Small intestine (tissue), 7 donors: ENCODE measurements around the gene NYAP1. TPM values are rescaled to one million over a fixed set of nuclear protein-coding genes. Genes with fewer than 3 reads are reported as not detected.
"Not testable (repeated sequence)": the region's sequence is repeated elsewhere in the genome, so short reads cannot be mapped to it uniquely, and the experiment has no call there.

Experiments used
- DNase-seq, 2 donors: peaks; one replicate each; pipeline versions ENCODE4 v3.0.0 to v3.0.0-alpha.2; 2013
- FAIRE-seq: peaks from 2 replicates; lab custom pipeline; 2012; peaks lifted over from hg19 to GRCh38; lab: Jason Lieb, UNC
- H3K27ac ChIP-seq, 3 donors: one replicate each; pipeline ENCODE4 v1.5.1; 2013; ENCODE audit warnings: low read length in 2 of 3, mild to moderate bottlenecking in 2 of 3, control low read depth in 1 of 3, inconsistent platforms in 1 of 3, low read depth in 1 of 3, moderate library complexity in 1 of 3
- H3K27me3 ChIP-seq, 3 donors: one replicate each; pipeline ENCODE4 v1.6.1; 2013; ENCODE audit warnings: low read length in 3 of 3, inconsistent platforms in 1 of 3; ENCODE audit not compliant: control insufficient read depth in 3 of 3, insufficient read depth in 3 of 3
- H3K36me3 ChIP-seq, 3 donors: one replicate each; pipeline ENCODE4 v1.6.1; 2013; ENCODE audit warnings: low read length in 3 of 3, inconsistent platforms in 1 of 3, low read depth in 1 of 3, mild to moderate bottlenecking in 1 of 3, moderate library complexity in 1 of 3; ENCODE audit not compliant: control insufficient read depth in 3 of 3, insufficient read depth in 2 of 3
- H3K4me1 ChIP-seq, 3 donors: one replicate each; pipeline ENCODE4 v1.6.1; 2013; ENCODE audit warnings: low read length in 2 of 3, inconsistent platforms in 1 of 3, low read depth in 1 of 3, mild to moderate bottlenecking in 1 of 3, moderate library complexity in 1 of 3; ENCODE audit not compliant: control insufficient read depth in 3 of 3, insufficient read depth in 2 of 3
- H3K4me3 ChIP-seq, 3 donors: one replicate each; pipeline ENCODE4 v1.5.1; 2013; ENCODE audit warnings: low read length in 3 of 3, control low read depth in 1 of 3, inconsistent platforms in 1 of 3, low read depth in 1 of 3, mild to moderate bottlenecking in 1 of 3, moderate library complexity in 1 of 3
- H3K9me3 ChIP-seq, 2 donors: one replicate each; pipeline ENCODE4 v1.6.1; 2013; ENCODE audit warnings: low read depth in 1 of 2, low read length in 1 of 2; ENCODE audit not compliant: control insufficient read depth in 2 of 2, insufficient read depth in 1 of 2
- WGBS, 3 donors: extraction: QIAGEN DNeasy Blood & Tissue Kit; methylation state at CpG; one replicate each; pipeline ENCODE4 v1.1.7; 2013; 5-methylcytosine and 5-hydroxymethylcytosine counted together
- polyA plus RNA-seq, 4 donors: library from polyadenylated mRNA; stranded (reverse) in 3 of 4; unstranded in 1 of 4; fragments of 200-250 nt in 3 of 4; fragments of 120-200 nt in 1 of 4; gene quantifications; one replicate each; pipeline versions ENCODE4 v1.2.1 to v1.2.3, GENCODE V29; 2013
- donor health status: healthy with polysubstance abuse.
- donor health status: control.
- donor health status: control.
- donor health status: Bipolar disorder and iron deficiency.
- donor health status: healthy.

NYAP1 gene
- polyA plus RNA-seq, 4 donors: 1.1 to 2.3 TPM; not detected in 2

DNA sequence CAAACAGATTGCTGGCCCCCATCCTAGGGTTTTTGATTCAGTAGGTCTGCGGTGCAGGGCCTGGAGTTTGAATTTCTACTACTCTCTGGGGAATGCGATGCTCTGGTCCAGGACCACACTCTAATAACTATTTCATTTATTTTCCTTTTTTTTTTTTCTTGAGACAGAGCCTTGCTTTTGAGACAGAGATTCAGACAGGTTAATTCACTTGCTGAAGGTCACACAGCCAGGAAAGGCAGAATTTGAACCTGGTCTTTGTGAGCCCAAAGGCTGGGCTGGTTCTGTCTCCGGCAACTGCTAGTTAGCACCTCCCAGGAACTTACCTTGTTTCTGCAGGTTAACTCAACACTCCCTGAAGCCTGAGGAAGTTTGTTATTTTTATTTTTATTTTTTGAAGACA is 31.2 kb upstream of the NYAP1 start:
- FAIRE-seq (no peak), DNase-seq (no peak)
- WGBS, 3 donors: 91 to 95% (median 92%) methylated on average over 3 of the region's 3 CpGs
- H3K4me3 ChIP-seq: no peak overlapping the region
- no peaks in the 10 kb centered on the region for H3K9me3 ChIP-seq
- no peak overlapping the region for H3K27ac ChIP-seq
- no peaks in the 10 kb centered on the region for H3K27me3 ChIP-seq
- H3K36me3 ChIP-seq: peaks cover 0 to 9% (median 0%) of the 10 kb centered on the region in 3 donors
- H3K4me1 ChIP-seq: peaks cover 0 to 10% (median 0%) of the 10 kb centered on the region in 3 donors

- peaks cover 0 to 10% (median 0%) of the 10 kb centered on the region in 3 donors for H3K4me1 ChIP-seq
- not testable (repeated sequence) for FAIRE-seq, H3K27me3 ChIP-seq, H3K4me3 ChIP-seq, DNase-seq, H3K27ac ChIP-seq, H3K9me3 ChIP-seq
- 91 to 96% (median 94%) methylated on average over 8 of the region's 8 CpGs for WGBS, 3 donors
- H3K36me3 ChIP-seq: peaks cover 0 to 12% (median 2%) of the 10 kb centered on the region in 3 donors
These were observed 29.9 kb upstream of the NYAP1 start for GRCh38 chr7:100453854-100454253.

GRCh38 chr7:100455206-100455605 is 28.5 kb upstream of the NYAP1 start:
- H3K27ac ChIP-seq: no peak overlapping the region
- H3K4me3 ChIP-seq: no peak overlapping the region
- 66 to 88% (median 73%) methylated on average over 3 of the region's 3 CpGs for WGBS, 3 donors
- DNase-seq: no peak
- peaks cover 0 to 7% (median 0%) of the 10 kb centered on the region in 3 donors for H3K4me1 ChIP-seq
- peaks cover 0 to 19% (median 2%) of the 10 kb centered on the region in 3 donors for H3K36me3 ChIP-seq
- H3K27me3 ChIP-seq: no peaks in the 10 kb centered on the region
- no peaks in the 10 kb centered on the region for H3K9me3 ChIP-seq
- FAIRE-seq: no peak

DNA sequence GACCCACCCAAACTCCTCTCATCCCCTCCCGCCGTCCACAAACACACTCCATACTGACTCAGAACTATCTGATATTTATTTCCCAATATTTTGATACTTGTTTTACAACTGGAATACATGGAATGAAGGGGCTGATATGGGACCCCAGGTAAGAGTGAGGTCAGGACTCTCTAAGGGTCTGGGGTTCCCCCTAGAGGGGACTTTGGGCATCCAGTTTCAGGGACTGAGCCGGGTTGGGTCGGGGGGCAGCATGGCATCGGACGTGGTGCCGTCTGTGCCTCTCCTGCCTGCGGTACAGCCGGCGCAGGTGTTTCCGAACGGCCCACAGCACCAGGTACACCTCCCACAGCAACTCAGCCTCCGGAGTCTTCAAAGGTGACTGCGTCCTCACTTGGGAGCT is 27.2 kb upstream of the NYAP1 start:
- FAIRE-seq (no peak), DNase-seq (no peak)
- Histone ChIP-seq H3K9me3 (no peaks in the 10 kb centered on the region), H3K36me3 (peaks cover 0 to 28% (median 2%) of the 10 kb centered on the region in 3 donors), H3K27me3 (no peaks in the 10 kb centered on the region), H3K27ac (no peak overlapping the region), H3K4me1 (no peaks in the 10 kb centered on the region), H3K4me3 (no peak overlapping the region)
- WGBS, 3 donors: 88 to 94% (median 89%) methylated on average over 14 of the region's 14 CpGs

- DNase-seq (no peak), FAIRE-seq (no peak)
- Histone ChIP-seq H3K27me3 (no peaks in the 10 kb centered on the region), H3K4me1 (no peaks in the 10 kb centered on the region), H3K9me3 (no peaks in the 10 kb centered on the region), H3K36me3 (peaks cover 0 to 29% (median 2%) of the 10 kb centered on the region in 3 donors), H3K4me3 (no peak overlapping the region), H3K27ac (no peak overlapping the region)
- WGBS, 3 donors: 91 to 95% (median 94%) methylated on average over 6 of the region's 6 CpGs
These were observed 26.7 kb upstream of the NYAP1 start for GRCh38 chr7:100457033-100457432.

DNA sequence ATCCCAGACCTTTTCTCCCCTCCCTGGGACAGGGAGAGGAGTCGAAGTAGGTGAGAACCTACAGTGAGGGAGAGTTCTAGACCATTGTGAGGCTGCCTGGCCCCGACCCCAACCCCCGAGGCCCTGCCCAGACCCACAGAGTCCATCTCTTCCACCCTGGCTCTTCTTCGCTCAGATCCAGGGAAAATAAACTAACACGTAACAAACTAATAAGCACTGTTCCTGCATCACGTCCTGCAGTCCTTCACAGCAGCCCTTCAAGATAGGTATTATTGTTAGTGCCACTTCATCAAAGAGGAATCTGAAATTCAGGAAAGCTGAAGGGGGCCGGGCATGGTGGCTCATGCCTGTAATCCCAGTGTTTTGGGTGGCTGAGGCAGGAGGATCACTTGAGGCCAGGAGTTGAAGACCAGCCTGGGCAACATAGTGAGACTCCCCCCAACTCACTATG is 19.5 kb upstream of the NYAP1 start, which contains the start of gene SPACDR:
Gene SPACDR, minus strand, starts transcription at position 51 of the 451 bp plus-strand sequence. CDS start 235 bp downstream, outside the sequence.
- H3K36me3 ChIP-seq: peaks cover 0 to 62% (median 11%) of the 10 kb centered on the region in 3 donors
- H3K27me3 ChIP-seq: no peaks in the 10 kb centered on the region
- H3K9me3 ChIP-seq: no peaks in the 10 kb centered on the region
- FAIRE-seq (no peak), DNase-seq (no peak)
- H3K4me3 ChIP-seq: no peak within 1 kb of the TSS
- WGBS, 3 donors: 84 to 90% (median 86%) methylated on average over 7 of the region's 7 CpGs
- no peaks in the 10 kb centered on the region for H3K4me1 ChIP-seq
- H3K27ac ChIP-seq: no peak within 1 kb of the TSS

DNA sequence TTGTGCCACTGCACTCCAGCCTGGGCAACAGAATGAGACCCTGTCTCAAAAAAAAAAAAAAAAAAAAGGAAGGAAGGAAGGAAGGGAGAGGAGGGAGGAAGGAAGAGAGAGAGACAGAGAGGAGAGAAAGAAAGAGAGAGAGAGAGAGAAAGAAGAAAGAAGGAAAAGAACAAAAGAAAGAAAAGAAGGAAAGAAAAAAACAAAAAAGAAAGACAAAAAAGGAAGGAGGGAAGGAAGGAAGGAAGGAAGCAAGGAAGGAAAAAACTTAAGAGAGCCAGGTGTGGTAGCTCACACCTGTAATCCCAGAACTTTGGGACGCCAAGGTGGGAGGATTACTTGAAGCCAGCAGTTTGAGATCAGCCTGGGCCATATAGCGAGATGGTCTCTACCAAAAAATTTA is 18.9 kb upstream of the NYAP1 start:
- Histone ChIP-seq H3K27ac (no peak overlapping the region), H3K4me1 (peaks cover 0 to 5% (median 0%) of the 10 kb centered on the region in 3 donors), H3K4me3 (no peak overlapping the region), H3K36me3 (peaks cover 0 to 62% (median 11%) of the 10 kb centered on the region in 3 donors), H3K27me3 (no peaks in the 10 kb centered on the region), H3K9me3 (no peaks in the 10 kb centered on the region)
- FAIRE-seq: no peak
- 92 to 100% (median 98%) methylated on average over 2 of the region's 2 CpGs for WGBS, 3 donors
- DNase-seq: no peak

DNA sequence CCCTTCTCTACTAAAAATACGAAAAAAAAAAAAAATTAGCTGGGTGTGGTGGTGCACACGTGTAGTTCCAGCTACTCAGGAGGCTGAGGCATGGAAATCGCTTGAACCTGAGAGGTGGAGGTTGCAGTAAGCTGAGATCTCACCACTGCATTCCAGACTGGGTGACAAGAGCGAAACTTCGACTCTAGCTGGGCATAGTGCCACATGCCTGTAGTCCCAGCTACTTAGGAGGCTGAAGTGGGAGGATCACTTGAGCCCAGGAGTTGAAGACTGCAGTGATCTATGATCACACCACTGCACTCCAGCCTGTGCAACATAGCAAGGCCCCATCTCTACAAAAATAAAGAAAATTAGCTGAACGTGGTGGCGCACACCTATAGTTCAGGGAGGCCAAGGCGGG is 18.4 kb upstream of the NYAP1 start:
- DNase-seq (no peak), FAIRE-seq (no peak)
- H3K4me1 ChIP-seq: peaks cover 0 to 5% (median 0%) of the 10 kb centered on the region in 3 donors
- H3K27ac ChIP-seq: no peak overlapping the region
- no peaks in the 10 kb centered on the region for H3K27me3 ChIP-seq
- no peak overlapping the region for H3K4me3 ChIP-seq
- H3K9me3 ChIP-seq: no peaks in the 10 kb centered on the region
- 76 to 82% (median 79%) methylated on average over 8 of the region's 8 CpGs for WGBS, 3 donors
- H3K36me3 ChIP-seq: peaks cover 0 to 64% (median 11%) of the 10 kb centered on the region in 3 donors
